Osteocyte (in vitro differentiated cells): ENCODE measurements around the gene FRMD4B. TPM values are rescaled to one million over a fixed set of nuclear protein-coding genes. Genes with fewer than 3 reads are reported as not detected.

Experiments used
- DNase-seq: peaks from one replicate; pipeline ENCODE4 v3.0.0; 2021; ENCODE audit warnings: mixed read lengths; ENCODE audit not compliant: unreplicated experiment; ENCODE audit errors: extremely low spot score
- H3K27ac Mint-ChIP-seq: one replicate; pipeline ENCODE4 v1.8.0; 2021; ENCODE audit warnings: mild to moderate bottlenecking, mixed read lengths; ENCODE audit not compliant: unreplicated experiment
- H3K27me3 Mint-ChIP-seq: one replicate; pipeline ENCODE4 v1.8.0; 2021; ENCODE audit warnings: mixed read lengths; ENCODE audit not compliant: unreplicated experiment
- H3K36me3 Mint-ChIP-seq: one replicate; pipeline ENCODE4 v1.8.0; 2021; ENCODE audit warnings: mixed read lengths; ENCODE audit not compliant: unreplicated experiment
- H3K4me1 Mint-ChIP-seq: one replicate; pipeline ENCODE4 v1.8.0; 2021; ENCODE audit warnings: mixed read lengths; ENCODE audit not compliant: unreplicated experiment
- H3K4me3 Mint-ChIP-seq: one replicate; pipeline ENCODE4 v1.8.0; 2021; ENCODE audit warnings: mild to moderate bottlenecking, moderate library complexity, mixed read lengths; ENCODE audit not compliant: unreplicated experiment
- H3K9me3 Mint-ChIP-seq: one replicate; pipeline ENCODE4 v1.8.0; 2021; ENCODE audit warnings: mixed read lengths; ENCODE audit not compliant: unreplicated experiment
- CTCF ChIP-seq: fragments of 200-600 bp; sonication (generic); IDR thresholded peaks from 2 replicates; pipeline ENCODE4 v1.5.0; 2021; ENCODE audit warnings: antibody characterized with exemption, mild to moderate bottlenecking, moderate library complexity
- total RNA-seq: library from RNA; stranded (reverse); gene quantifications from 2 replicates; pipeline ENCODE4 v1.2.1, GENCODE V29; 2021

FRMD4B gene
- total RNA-seq, 1 donor from 2014 or later: 1.3 TPM

GRCh38 chr3:69313251-69313650 lies 72.6 kb downstream of the FRMD4B start:
- TF ChIP-seq CTCF: no peak
- no peak overlapping the region for H3K4me3 Mint-ChIP-seq
- no peaks in the 10 kb centered on the region for H3K27me3 Mint-ChIP-seq
- no peaks in the 10 kb centered on the region for H3K36me3 Mint-ChIP-seq
- DNase-seq: no peak
- no peak overlapping the region for H3K27ac Mint-ChIP-seq
- no peaks in the 10 kb centered on the region for H3K9me3 Mint-ChIP-seq
- no peaks in the 10 kb centered on the region for H3K4me1 Mint-ChIP-seq

DNA sequence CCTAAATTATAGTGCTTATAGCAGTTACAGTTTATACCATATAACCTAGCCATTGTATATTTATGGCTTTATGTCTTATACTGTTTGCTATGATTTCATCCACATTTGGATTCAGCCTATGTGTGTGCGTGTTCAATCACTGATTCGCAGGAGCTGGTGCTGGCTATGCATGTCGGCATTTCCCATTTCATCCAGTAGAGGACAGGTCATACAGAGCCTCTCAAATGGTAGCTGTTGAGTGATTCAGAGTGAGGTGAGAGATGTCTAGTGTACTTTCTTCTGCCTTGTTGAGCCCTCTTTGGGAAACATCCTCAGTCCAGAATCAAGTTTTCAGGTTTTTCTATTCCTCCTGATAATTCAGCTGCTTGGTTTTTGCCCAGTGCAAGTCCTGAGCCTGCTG lies 76.1 kb downstream of the FRMD4B start:
- Mint-ChIP-seq H3K27ac (no peak overlapping the region), H3K4me3 (no peak overlapping the region), H3K9me3 (no peaks in the 10 kb centered on the region), H3K27me3 (no peaks in the 10 kb centered on the region), H3K36me3 (no peaks in the 10 kb centered on the region), H3K4me1 (peaks cover 7% of the 10 kb centered on the region)
- DNase-seq: no peak
- peak; percentile 62 for TF ChIP-seq CTCF

DNA sequence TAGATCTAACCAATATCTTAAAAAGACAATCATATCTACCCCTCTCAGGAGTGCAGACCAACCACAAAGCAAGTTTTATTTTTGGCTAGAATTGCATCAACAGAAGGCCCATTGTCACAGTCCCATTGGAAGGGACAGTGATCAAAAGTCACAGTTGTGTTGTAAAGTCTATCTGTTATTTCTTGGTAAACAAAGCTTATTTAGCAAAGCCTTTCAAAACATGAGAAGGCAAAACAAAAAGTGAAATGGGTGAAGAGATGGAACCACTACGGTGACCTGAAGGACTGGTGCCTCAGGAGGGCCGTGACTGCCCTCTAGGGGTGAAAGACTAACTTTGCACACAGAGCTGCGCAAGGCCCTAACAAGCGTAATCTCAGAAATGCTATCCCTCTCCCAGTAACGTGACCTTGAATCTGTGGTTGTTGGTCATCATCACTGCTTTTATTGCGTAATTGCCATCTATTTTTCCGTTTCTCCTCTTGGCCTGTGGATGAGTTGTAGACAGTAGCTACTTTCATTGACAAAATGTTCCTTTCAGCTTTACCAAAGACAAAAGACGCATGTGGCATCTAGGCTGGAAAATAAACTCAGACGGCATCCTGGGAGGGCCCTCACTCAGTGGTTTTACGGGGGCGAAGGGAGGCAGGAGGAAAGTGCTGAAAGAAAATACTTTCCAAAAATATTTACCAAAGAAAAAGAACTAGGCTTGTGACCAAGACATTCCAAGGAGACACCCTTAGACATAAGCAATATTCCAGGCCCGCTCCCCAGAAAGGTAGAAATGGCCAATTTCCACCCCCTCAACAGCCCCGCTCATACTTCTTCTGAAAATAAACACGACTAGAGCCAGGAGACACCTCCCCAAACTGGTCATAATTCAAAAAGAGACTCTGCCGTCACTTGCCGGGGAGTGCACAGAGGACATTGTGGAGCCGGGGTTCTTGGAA lies 79.4 kb downstream of the FRMD4B start:
- Mint-ChIP-seq H3K9me3 (no peaks in the 10 kb centered on the region), H3K27me3 (no peaks in the 10 kb centered on the region), H3K27ac (no peak overlapping the region), H3K4me3 (no peak overlapping the region), H3K36me3 (no peaks in the 10 kb centered on the region), H3K4me1 (peaks cover 7% of the 10 kb centered on the region)
- TF ChIP-seq CTCF: peak; percentile 98
- no peak for DNase-seq

DNA sequence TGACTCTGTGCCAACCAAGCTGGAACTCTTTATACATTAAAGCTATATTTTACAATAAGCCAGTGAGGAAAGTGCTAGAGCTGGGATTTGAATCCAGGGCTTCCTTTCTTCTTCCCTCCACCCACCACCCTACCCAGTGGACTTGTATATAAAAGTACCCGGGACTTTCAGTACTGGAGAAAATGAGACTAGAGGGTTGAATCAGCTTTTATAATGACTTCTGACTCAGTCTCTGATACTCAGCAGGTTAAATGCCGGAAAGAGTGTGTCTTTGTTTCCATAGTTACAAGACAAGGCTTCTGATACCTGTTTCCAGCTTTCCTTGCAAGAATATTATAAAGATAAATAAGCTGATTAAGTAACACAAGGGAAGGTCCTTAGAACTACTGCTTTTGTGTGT lies 80.9 kb downstream of the FRMD4B start:
- no peak for TF ChIP-seq CTCF
- no peak overlapping the region for H3K27ac Mint-ChIP-seq
- H3K27me3 Mint-ChIP-seq: no peaks in the 10 kb centered on the region
- no peak overlapping the region for H3K4me3 Mint-ChIP-seq
- no peak for DNase-seq
- H3K4me1 Mint-ChIP-seq: peaks cover 7% of the 10 kb centered on the region
- H3K9me3 Mint-ChIP-seq: no peaks in the 10 kb centered on the region
- H3K36me3 Mint-ChIP-seq: no peaks in the 10 kb centered on the region

DNA sequence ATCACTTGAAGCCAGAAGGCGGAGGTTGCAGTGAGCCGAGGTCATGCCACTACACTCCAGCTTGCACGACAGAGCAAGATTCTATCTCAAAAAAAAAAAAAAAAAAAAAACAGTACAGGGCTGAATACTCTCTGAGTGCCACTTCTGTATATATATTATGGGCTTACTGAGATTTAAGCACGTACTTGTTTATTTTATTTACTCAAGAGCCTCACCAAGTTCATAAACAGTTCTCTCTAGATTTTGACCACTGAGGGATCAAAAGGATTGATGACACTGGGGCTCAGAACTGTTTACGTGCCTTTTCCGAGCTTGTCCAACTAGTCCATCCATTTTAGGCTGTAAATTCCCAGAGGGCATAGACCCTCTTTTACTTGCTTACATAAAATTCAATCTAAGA lies 81.5 kb downstream of the FRMD4B start:
- no peak overlapping the region for H3K27ac Mint-ChIP-seq
- no peaks in the 10 kb centered on the region for H3K9me3 Mint-ChIP-seq
- H3K27me3 Mint-ChIP-seq: no peaks in the 10 kb centered on the region
- H3K4me1 Mint-ChIP-seq: peaks cover 7% of the 10 kb centered on the region
- DNase-seq: no peak
- no peak overlapping the region for H3K4me3 Mint-ChIP-seq
- no peak for TF ChIP-seq CTCF
- no peaks in the 10 kb centered on the region for H3K36me3 Mint-ChIP-seq
